Gastrocnemius medialis (tissue), 4 donors: ENCODE data around the gene RPEL1.

ENCODE experiments used
- CTCF ChIP-seq, 5 experiments: fragments of 450-650 bp in 3 of 5; fragments of 200-600 bp in 2 of 5; sonication (generic) in 2 of 5; IDR thresholded peaks in 4 of 5; conservative IDR thresholded peaks in 1 of 5; 1 replicate in 4 of 5; 2 replicates in 1 of 5; pipeline ENCODE4 v1.5.1; 2016 to 2019; ENCODE audit warnings: antibody characterized with exemption in 5 of 5, mild to moderate bottlenecking in 3 of 5, moderate library complexity in 3 of 5
- POLR2A ChIP-seq, 2 donors: fragments of 450-650 bp; IDR thresholded peaks; one replicate each; pipeline ENCODE4 v1.6.1; 2017; ENCODE audit warnings: antibody characterized with exemption in 2 of 2, mild to moderate bottlenecking in 2 of 2, moderate library complexity in 2 of 2

- TF ChIP-seq CTCF (IDR thresholded peaks at IDR 0.05 in 4 of 5, conservative IDR thresholded peaks at IDR 0.05 in 1 of 5) (no peak), POLR2A (IDR thresholded peaks at IDR 0.05) (no peak)
Observed at GRCh38 chr10:103282961-103283360, 37.3 kb downstream of the RPEL1 start.
